ENCODE data around the gene NRG3.

Gene NRG3

GRCh38 chr10:82211346-82211745 lies 336.4 kb downstream of the NRG3 start:
- no peak for DNase-seq (ENCODE audit: low read depth, low spot score)

GRCh38 chr10:82212753-82213152 lies 337.8 kb downstream of the NRG3 start:
- DNase-seq (ENCODE audit: low read depth, low spot score) = no peak

DNA sequence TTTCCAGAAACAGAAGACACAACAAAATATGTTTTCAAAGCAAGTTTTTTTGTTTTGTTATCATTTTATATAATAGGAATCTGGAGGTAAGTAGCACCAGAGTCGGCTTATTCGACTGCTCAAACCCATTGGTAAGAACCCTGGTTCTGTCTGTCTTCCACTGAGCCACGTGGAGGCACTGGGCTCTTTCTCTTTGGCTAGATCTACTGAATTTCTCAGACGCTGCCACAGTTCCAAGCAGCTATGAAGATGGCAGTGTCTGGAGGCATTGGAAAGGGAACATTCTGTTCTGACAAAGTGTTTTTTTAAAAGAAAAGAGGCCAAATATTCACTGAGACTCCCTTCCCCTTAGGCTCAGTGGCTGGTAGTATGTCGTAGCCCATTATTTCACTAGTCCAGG lies 338.8 kb downstream of the NRG3 start:
- no peak for DNase-seq (ENCODE audit: low read depth, low spot score)

DNA sequence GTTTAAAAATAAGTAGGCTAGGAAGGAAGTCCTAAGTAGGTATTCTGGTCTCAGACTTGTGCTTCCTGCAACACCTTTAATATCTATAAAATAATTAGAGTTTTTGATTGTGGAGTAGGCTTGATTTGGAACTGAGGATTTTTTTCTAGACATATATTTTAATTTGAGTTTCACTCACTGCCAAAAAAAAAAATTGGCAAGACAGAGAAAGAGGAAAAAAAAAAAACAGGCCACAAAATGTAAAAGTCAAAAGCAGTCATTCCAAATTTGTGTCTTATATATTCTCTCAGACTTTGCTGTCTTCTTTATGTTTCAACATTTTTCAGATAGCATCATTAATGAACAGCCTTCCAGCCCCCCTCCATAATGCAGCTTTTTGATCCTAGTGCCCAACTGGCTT lies 346.1 kb downstream of the NRG3 start:
- no peak for DNase-seq (ENCODE audit: low read depth, low spot score)

DNA sequence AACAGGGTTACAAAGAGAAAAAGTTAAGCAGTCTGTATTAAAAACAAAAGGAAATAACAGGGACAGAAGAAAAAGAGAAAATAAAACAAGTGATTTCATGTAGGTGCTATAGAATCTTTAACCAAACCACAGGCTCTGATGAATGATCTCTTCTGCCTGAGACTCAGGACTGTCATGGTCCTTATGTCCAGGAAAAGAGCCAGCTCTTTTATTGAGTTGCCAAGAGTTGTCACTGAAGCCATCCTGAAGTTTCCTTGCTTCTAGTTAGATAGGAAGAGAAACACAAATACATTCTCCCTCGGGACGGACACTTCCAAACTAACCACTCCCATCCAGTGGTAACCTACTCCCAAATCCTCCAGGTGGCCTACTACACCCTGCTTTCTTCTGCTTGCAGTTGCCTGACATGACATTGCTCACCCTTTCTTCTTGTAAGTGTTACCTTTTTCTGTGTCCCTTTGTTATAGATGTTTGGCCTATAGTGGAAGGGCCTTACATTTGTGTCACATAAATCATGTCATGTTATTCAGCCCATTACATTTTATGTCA lies 346.7 kb downstream of the NRG3 start:
- peak; percentile 17 for DNase-seq (ENCODE audit: low read depth, low spot score)

GRCh38 chr10:82228701-82229100 lies 353.7 kb downstream of the NRG3 start:
- no peak for DNase-seq (ENCODE audit: low read depth, low spot score)

- no peak for DNase-seq (ENCODE audit: low read depth, low spot score)
These were observed 359.2 kb downstream of the NRG3 start for GRCh38 chr10:82234173-82234572.

DNA sequence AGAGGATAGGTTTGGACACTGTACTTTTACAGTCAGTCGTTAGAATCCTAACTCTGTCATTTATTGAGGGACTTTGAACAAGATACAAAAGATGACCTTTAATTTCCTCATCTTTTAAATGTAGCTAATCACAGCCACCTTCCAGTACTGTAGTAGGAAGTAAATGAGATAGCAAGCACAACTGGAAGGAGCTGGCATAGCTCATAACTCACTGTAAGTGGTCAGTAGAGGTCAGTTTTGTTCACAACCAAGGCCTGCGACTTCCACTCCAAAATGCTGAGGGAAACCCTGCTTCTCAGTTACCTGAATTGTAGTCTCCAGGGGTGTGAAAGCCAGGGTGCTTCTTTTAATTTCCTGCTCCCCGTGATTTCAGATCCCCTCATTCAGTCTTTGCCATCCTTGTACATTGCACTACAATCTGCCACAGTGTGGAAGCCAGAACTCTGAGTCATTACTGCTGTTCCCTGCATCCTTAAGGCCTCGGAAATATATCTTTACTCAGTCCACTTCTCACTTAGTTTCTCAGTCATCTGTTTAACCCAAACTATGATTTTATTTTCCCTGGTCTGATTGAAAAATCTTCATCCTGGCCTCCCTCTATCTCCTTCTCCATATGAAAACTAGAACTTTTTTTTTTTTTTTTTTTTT lies 361.2 kb downstream of the NRG3 start:
- DNase-seq (ENCODE audit: low read depth, low spot score) = no peak

GRCh38 chr10:82238291-82238690 lies 363.3 kb downstream of the NRG3 start:
- DNase-seq (ENCODE audit: low read depth, low spot score) = no peak

- DNase-seq (ENCODE audit: low read depth, low spot score) = no peak
These were observed 365.4 kb downstream of the NRG3 start for GRCh38 chr10:82240408-82240807.

DNA sequence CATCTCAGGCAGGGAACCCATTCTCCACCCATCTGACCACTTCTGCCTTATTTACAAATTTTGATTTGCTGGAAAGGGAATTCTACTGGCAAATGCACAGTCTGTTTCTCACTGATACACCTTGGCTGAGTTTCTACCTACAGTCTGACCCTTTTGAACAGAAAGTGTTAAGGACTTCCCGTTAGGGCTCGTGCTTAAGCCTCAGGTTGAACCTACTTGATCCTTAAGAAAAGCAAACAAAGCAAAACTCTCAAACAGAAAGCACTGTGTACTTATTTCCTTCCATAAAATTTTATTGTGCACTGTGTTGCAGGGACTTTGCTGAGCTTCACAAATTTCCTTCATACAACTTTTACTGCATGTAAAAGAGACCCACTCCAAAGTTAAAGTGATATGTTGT lies 367.8 kb downstream of the NRG3 start:
- DNase-seq (ENCODE audit: low read depth, low spot score) = no peak

GRCh38 chr10:82245157-82245556 lies 370.2 kb downstream of the NRG3 start:
- no peak for DNase-seq (ENCODE audit: low read depth, low spot score)

- no peak for DNase-seq (ENCODE audit: low read depth, low spot score)
These were observed 371.0 kb downstream of the NRG3 start for GRCh38 chr10:82245906-82246560.

GRCh38 chr10:82249141-82249540 lies 374.1 kb downstream of the NRG3 start:
- no peak for DNase-seq (ENCODE audit: low read depth, low spot score)

- DNase-seq (ENCODE audit: low read depth, low spot score) = no peak
These were observed 376.4 kb downstream of the NRG3 start for GRCh38 chr10:82251222-82251906.

- DNase-seq (ENCODE audit: low read depth, low spot score) = no peak
These were observed 377.1 kb downstream of the NRG3 start for GRCh38 chr10:82252081-82252480.

- DNase-seq (ENCODE audit: low read depth, low spot score) = no peak
These were observed 379.2 kb downstream of the NRG3 start for GRCh38 chr10:82254237-82254636.

GRCh38 chr10:82256275-82256674 lies 381.3 kb downstream of the NRG3 start:
- DNase-seq (ENCODE audit: low read depth, low spot score) = no peak

DNA sequence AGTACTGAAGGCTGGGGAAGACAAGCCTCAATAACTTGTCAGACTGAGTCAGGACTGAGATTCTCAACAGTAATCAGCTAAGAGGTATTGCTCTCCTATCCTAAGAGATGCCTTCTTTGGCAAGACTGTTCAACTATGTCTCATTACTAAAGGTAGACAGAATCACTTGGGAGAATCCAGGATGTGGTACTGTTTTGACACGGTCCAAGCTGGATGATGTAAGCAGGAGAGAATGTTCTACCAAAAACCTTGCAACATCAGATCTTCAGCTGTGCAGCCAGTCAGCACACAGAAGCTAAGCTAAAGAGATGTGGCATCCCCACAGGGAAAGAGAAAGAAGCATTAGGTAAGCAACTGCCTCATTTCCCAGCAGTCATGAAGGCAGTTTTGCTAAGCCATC lies 391.4 kb downstream of the NRG3 start:
- no peak for DNase-seq (ENCODE audit: low read depth, low spot score)

DNA sequence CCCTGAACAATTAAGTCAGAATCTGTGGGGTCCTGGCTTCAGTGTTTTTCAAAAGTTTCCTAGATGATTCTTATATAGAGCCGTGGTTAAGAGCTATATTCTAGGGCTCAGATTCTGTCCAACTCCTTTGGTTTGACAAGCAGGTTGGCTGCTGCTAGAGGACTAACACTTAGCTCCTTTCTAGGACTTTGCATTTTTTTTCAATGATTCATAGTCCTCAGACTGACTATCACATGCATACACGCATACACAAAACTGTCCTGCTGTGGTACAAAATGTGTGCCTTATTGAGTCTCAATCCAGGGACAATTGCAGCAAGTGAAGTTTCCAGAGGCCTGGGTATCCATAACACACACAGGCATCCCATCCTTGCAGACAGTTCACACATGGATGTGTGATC lies 392.0 kb downstream of the NRG3 start:
- no peak for DNase-seq (ENCODE audit: low read depth, low spot score)

- no peak for DNase-seq (ENCODE audit: low read depth, low spot score)
These were observed 392.5 kb downstream of the NRG3 start for GRCh38 chr10:82267465-82267864.

GRCh38 chr10:82267960-82268359 lies 393.0 kb downstream of the NRG3 start:
- no peak for DNase-seq (ENCODE audit: low read depth, low spot score)

GRCh38 chr10:82277591-82277990 lies 402.6 kb downstream of the NRG3 start:
- DNase-seq (ENCODE audit: low read depth, low spot score) = no peak

Data from iPS DF 19.7 (cell line).